ENCODE results near the gene DFFB.

The DFFB gene

GRCh38 chr1:3874736-3875135 lies 17.5 kb downstream of the DFFB start:
- DNase-seq (ENCODE audit: low read depth), result no peak

- no peak for DNase-seq (ENCODE audit: low read depth)
Measured at GRCh38 chr1:3876716-3877115, 19.4 kb downstream of the DFFB start.

GRCh38 chr1:3879099-3879498 lies 21.8 kb downstream of the DFFB start:
- DNase-seq (ENCODE audit: low read depth), result no peak

DNA sequence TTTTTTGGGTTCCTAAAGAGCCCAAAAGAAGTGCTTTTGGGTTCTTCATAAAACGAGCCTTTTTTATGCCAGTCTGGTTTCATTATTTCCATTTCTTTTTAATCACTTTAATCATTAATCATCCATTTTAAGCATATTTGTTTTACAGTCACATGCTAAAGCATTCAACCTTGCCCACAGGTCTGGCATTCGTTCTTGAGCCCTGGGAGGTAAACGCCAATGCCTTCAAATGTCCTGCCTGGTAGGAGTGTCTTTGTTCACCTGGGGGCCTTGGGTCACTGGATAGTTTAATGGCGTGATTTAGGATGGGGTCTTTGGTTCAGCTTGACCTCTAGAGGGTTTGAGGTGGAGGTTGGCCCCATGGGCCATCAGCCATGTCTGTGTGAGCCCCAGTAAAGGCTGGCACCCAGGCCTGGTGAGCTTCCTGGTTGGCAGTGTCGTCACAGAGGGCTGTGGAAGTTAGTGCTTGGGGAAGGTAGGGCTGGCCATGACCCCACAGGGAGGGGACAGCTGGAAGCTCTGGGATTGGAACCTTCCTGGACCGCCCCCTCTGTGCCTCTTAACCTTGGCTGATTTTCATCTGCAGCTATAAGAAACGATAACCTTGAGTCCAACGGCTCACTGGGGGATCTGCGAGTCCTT lies 22.6 kb downstream of the DFFB start:
- no peak for DNase-seq (ENCODE audit: low read depth)

GRCh38 chr1:3880429-3881192 lies 23.3 kb downstream of the DFFB start:
- no peak for DNase-seq (ENCODE audit: low read depth)

- no peak for DNase-seq (ENCODE audit: low read depth)
Measured at GRCh38 chr1:3881193-3881480, 23.9 kb downstream of the DFFB start.

GRCh38 chr1:3883194-3883925 lies 26.1 kb downstream of the DFFB start:
- DNase-seq (ENCODE audit: low read depth), result no peak

GRCh38 chr1:3884966-3885365 lies 27.7 kb downstream of the DFFB start:
- no peak for DNase-seq (ENCODE audit: low read depth)

DNA sequence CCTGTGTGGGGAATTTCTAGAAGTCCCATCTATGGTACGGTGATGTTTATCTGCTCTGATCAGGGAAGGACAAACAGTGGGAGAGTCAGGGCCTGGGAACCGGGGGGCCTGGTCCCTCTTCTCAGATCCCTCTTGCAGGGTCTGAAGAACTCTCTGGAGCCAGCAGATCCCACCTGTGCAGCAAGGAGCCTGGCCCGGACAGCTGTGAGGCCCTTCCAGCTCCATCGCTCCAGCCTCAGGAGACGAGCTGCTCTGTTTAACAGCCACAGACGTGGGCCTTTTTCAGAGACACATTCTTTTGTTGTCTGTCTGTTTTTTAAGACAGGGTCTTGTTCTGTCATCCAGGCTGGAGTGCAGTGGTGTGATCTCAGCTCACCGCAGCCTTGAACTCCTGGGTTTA lies 28.3 kb downstream of the DFFB start:
- DNase-seq (ENCODE audit: low read depth), result no peak

- DNase-seq (ENCODE audit: low read depth), result no peak
Measured at GRCh38 chr1:3886106-3886670, 28.9 kb downstream of the DFFB start.

DNA sequence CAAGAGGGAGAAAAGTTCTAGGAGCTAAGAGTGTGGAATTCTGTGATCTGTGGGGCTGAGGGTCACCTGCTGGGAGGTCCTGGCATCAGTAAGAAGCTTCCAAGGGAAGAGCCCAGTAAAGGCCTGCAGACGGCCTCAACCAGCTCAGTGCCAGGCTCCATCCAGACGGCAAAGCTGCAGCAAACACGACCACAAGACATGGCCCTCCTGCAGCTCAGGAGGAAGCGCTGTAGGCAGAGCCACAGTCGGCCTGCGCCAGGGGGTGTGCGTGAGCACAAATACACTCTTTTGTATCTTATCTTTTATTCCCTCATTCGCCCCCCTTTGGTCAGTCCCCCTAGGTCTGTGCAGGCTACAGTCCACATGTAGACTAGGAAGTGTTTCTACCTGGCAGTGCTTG lies 29.4 kb downstream of the DFFB start:
- no peak for DNase-seq (ENCODE audit: low read depth)

GRCh38 chr1:3888301-3888700 lies 31.0 kb downstream of the DFFB start:
- no peak for DNase-seq (ENCODE audit: low read depth)

DNA sequence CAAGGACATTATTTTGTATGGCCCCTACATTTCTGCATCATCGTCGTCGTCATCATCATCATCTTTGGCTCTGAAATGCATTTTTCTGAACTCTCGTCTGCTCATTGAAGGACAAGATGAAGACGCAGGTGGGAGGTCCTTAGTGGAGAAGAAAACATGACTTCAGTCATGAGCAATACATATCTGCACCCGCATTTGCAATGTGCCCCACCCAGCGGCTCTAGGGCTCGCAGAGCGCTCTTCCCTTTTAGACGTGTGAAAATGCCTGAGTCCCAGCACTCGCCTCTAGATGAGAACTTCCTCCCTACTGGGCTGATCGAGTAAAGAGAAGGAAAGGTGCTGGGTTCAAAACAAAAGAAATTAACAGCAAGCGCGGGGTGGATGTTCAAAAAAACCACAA lies 32.7 kb downstream of the DFFB start:
- DNase-seq (ENCODE audit: low read depth), result no peak

DNA sequence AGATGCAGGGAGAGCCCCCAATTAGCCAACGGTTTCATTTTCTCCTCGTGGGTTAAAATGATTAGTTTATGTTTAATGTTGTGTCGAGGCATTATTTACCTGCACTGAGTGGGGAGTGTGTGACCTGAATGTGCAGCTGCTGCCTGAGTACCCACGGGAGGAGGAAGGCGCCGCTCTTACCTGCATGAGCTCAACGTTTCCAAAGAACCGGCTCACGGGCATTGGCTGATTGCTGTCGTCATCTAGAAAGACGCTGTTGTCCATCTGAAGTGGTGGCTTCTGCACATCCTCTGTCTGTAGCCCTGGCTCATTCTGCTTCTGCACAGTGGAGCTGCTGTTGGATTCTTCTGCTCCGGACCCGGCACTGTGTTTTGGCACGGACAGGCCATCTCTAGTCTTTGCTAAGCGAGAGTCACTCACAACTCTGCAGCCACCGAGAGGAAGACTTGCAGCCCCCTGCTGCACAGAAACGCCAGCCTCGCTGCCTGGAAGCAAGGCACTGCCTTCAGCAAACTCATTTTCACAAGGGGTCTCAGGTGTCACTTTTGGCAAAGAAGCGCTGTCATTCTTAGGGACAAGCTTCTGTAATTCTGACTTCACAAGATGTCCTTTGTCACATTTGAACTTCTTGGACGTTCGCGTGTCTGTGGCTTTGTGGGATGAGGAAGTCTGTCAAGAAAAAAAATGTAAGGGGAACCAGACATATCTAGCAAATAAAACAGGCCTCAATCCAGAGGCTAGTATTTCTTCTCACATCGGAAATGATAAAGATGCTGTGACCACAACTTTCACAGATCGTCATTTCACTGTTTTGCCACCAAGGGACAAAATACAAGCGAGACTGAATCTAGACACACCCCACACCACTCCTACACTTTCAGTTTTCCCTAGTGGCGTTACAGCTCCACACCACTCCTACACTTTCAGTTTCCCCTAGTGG lies 33.4 kb downstream of the DFFB start:
- no peak for DNase-seq (ENCODE audit: low read depth)

- DNase-seq (ENCODE audit: low read depth), result no peak
Measured at GRCh38 chr1:3891329-3891865, 34.1 kb downstream of the DFFB start.

DNA sequence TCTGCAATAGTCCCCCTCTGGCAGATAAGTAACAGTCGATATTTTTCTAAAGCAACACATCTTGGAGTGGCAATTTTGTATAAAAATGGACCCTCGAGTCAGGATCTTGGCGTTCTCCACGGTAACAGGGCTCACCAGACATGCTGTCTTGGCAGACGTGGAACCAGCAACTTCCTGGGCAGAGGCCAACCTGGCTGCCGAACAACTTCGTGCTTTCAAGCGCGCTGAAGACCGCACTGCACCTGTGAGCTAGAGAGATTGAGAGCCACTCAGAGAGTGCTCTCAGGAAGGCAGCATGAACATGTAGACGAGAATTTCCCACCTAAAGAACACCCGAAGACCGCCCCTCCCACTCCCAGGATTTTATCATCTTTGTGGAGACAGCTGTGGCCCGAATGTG lies 35.5 kb downstream of the DFFB start:
- no peak for DNase-seq (ENCODE audit: low read depth)

- DNase-seq (ENCODE audit: low read depth), result no peak
Measured at GRCh38 chr1:3893190-3893589, 35.9 kb downstream of the DFFB start.

DNA sequence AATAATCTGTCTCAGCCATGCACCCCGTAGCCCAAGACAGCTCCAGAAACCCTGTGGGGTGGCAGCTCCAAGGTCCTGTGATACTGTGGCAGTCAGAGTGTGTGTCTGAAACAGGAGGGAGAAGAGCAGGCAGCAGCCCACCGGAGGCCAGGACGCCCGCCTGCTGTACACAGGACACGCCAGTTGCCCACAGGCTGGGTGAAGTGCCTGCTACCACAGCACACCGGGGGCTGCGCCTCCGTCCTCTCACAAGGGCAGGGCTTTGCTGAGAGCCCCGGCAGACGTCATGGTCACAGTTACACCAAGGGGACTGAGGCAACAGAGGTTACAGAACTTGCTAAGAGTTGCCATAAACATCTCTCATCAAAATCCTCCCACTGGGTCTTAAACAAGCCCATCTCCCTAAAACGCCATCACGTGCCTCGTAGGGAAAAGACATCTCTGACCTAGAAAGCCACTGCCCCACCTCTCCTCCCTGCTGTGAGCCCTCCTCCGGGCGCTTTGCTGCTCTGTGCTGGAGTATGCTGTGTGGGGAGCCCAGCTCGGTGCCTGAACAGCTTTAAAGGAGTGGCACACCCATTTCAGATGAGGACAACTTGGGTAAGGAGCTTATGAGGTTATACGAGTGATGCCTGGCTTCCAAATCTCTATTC lies 37.5 kb downstream of the DFFB start:
- DNase-seq (ENCODE audit: low read depth), result no peak

GRCh38 chr1:3895279-3895950 lies 38.1 kb downstream of the DFFB start:
- DNase-seq (ENCODE audit: low read depth), result no peak

- DNase-seq (ENCODE audit: low read depth), result no peak
Measured at GRCh38 chr1:3895951-3896325, 38.7 kb downstream of the DFFB start.

Data from GM04504 (cell line).